ENCODE data around the gene DDX41. TPM values are rescaled to one million over a fixed set of nuclear protein-coding genes. Genes with fewer than 3 reads are reported as not detected.
"Not testable (repeated sequence)": the region's sequence is repeated elsewhere in the genome, so short reads cannot be mapped to it uniquely, and the experiment has no call there.

DDX41 gene
- total RNA-seq: 84.8 TPM

- DNase-seq (ENCODE audit: low spot score): peak; percentile 98
Observed at GRCh38 chr5:177516601-177517568, at the start of gene DDX41. Gene DDX41, minus strand, starts transcription at chr5:177516961. Its CDS starts 16 bp downstream, at chr5:177516945.

DNA sequence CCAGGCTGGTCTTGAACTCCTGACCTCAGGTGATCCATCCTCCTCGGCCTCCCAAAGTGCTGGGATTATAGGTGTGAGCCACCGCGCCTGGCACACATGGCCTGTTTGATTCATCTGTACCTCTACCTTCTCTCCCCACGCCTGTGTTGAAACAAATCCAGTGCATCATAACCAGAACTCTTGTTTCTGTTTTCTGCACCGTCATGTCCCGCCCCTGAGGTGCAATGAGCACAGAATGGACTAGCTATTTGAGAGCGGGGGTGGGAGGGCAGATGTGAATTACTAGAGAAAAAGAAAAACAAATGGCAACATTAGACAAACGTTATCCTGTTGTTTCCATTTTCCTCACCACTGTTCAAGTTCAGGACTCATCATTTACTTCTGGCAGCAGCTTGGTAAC lies 48.3 kb upstream of the DDX41 start:
- no peak for DNase-seq (ENCODE audit: low spot score)

- DNase-seq (ENCODE audit: low spot score): not testable (repeated sequence)
Observed at GRCh38 chr5:177559446-177559941, 42.7 kb upstream of the DDX41 start.

GRCh38 chr5:177557796-177558195 lies 41.0 kb upstream of the DDX41 start:
- no peak for DNase-seq (ENCODE audit: low spot score)

- DNase-seq (ENCODE audit: low spot score): no peak
Observed at GRCh38 chr5:177557041-177557647, 40.4 kb upstream of the DDX41 start.

GRCh38 chr5:177555665-177556064 lies 38.9 kb upstream of the DDX41 start:
- no peak for DNase-seq (ENCODE audit: low spot score)

GRCh38 chr5:177555228-177555627 lies 38.5 kb upstream of the DDX41 start:
- DNase-seq (ENCODE audit: low spot score): no peak

- peak; percentile 92 for DNase-seq (ENCODE audit: low spot score)
Observed at GRCh38 chr5:177554474-177555111, 37.8 kb upstream of the DDX41 start, which contains the start of gene FAM193B. Gene FAM193B, minus strand, starts transcription at chr5:177554563. Its CDS starts 105 bp downstream, at chr5:177554458.

- DNase-seq (ENCODE audit: low spot score): peak; percentile 15
Observed at GRCh38 chr5:177553671-177554429, 37.1 kb upstream of the DDX41 start.

DNA sequence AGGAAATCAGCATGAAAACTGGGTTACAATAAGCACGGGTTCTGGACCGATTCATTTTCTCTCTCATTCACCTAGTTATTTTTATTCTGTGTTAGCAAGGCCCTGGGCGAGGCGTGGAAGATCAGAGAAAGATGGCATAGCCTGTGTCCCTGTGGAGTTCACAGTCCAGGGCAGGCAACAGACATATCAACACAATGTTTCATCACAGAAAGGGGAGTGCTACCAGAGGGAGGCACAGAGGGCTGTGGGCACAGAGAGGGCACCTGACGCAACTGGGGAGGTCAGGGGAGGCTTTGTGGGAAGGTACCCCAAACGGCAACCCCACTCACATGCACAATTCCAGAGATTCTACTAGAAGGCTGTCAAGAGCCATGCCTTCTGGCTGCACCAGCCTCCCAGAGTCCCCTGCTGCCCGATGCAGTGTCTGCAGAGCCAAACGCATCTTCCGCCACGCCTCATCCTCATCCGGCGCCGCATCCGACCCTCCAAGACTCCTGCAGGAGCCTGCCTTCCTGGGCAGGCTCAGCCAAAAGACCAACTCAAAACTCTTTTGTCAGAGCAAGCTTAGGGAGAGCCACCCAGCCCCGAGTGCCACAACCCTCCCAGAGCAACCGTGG lies 36.2 kb upstream of the DDX41 start:
- DNase-seq (ENCODE audit: low spot score): no peak

DNA sequence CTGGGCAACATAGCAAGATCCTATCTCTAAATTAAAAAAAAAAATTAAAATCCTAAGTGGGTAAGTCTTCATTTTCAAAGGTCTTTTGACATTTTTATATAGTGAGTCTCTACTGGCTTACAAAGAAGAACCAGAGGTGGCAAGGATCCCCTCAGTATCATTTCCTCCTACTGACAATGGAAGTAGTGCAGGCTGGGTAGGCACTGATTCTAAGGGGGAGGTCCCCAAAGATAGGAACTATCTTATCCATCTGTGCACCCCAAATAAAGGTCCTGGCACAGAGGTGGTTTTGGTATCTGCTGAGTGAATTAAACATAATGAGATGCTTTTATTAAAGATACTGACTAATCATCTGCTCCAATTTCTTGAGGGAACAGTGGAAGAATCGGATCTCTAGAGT lies 33.4 kb upstream of the DDX41 start:
- DNase-seq (ENCODE audit: low spot score): no peak

GRCh38 chr5:177548495-177548894 lies 31.7 kb upstream of the DDX41 start:
- DNase-seq (ENCODE audit: low spot score): no peak

DNA sequence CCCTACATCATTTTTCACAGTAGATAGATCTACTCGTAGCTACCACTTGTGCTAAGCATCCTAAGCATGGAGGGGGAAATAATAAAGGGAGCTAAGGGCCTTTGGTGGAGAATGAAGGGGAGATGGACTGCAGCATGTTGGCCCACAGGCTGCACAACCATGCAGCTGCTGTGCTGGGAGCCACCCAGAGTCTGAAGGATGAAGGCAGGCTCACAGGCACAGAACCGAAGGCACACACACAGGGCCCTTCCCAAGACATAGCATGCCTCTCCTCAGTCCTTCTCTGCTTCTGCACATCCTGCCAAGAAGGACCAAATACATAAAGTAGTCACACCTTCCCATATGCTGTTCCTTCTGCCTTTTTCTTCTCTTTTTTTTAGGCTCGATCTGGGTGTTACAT lies 31.0 kb upstream of the DDX41 start:
- no peak for DNase-seq (ENCODE audit: low spot score)

- DNase-seq (ENCODE audit: low spot score): peak; percentile 55
Observed at GRCh38 chr5:177546258-177546741, 29.5 kb upstream of the DDX41 start.

DNA sequence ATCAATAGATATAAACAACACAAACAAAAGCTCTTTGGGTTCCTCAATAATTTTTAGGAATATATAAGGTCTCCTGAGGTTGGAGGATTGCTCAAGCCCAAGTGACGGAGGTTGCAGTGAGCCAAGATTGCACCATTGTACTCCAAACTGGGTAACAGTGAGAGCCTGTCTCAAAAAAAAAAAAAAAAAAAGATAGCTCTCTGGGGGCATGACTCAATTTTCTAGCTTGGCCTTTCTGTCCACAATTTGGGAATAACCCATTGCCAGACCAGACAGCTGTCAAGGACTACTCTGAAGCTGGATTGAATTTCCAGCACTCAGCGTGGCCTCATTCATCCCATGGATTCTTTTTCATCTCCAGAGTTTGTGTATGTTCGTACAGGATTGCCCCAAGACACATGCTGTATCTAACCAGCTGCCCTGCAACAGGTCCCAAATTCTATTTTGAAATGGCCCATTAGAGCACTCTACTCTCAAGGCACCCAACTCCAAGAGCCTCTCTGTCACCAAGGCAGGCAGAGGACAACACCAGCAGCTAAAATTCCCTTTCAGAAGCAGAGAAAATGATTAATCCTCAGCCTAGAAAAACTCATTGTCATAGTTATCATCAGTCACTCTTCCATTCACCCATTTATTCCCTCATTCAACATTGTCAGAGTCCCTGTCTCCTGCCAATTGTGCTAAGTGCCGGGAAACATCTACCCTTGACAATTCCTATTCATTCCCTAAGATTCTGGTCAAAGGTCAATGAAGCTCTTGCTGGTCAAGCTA lies 28.9 kb upstream of the DDX41 start:
- peak; percentile 34 for DNase-seq (ENCODE audit: low spot score)

GRCh38 chr5:177542816-177543465 lies 26.2 kb upstream of the DDX41 start:
- DNase-seq (ENCODE audit: low spot score): no peak

GRCh38 chr5:177540438-177540837 lies 23.7 kb upstream of the DDX41 start:
- no peak for DNase-seq (ENCODE audit: low spot score)

DNA sequence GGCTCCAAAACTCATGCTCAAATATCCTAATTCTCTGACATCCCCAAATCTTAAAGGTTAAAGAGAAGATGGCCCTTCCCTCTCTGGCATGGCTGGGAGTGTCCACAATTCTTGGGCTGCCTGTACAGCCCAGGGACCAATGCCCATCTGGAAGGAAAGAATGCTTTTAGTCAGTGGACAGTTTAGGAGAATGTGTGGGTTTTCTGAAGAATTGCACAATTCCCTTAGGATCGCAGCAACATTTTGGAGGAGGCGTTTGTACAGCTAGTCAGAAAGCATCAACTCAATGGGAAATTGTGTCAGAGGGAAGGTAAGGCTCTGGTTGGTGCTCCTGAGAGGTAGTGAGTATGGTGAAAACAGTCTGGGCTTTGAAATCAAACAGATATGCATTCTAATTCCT lies 22.6 kb upstream of the DDX41 start:
- DNase-seq (ENCODE audit: low spot score): no peak

DNA sequence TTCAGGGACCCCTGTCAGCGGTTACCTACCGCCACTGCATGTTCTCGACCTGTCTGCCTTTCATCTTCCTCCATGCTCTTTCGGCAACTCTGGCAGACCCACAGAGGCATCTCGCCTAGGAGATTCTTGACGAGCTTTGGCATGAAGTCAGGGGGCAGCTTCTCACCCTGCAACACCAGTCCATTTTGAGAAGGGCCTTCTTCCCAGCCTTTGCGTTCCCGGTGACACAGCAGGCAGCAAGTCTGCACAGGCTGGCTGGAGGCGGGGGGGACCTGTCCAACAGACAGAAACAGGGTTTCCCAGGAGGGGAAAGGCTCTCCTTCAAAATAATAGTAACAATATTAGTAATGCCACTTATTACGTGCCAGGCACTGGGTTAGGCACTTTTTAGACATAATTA lies 22.1 kb upstream of the DDX41 start:
- DNase-seq (ENCODE audit: low spot score): no peak

Data from mucosa of gallbladder (tissue), 1 donor.